ENCODE data around the gene MLYCD.

The MLYCD gene

DNA sequence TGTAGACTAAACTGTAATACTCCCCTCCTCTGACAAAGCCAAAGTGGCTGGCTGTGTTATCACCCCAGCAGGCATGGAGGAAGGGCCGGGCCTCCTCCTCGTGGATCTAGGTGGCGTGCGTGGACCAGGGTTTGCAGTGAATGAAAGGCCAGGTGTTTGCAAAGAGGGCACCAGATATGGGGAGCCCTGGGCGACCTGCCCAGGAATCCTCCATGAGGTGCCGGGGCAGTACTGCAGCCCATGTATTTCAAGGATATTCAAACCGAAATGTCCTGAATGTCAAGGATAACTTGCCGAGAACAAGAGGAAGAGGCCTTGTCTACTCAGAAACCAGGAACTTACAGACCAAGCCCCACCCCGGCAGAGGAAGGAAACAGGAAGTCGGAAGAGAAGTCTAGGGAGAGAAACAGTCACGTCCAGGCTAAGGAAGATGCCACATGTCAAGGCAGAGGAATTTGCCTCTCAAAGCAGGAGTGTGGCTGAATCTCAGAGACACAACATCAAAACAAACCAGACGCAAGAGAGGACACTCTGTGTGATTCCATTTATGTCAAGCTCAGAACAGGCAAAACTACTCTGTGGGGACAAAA lies 40.4 kb downstream of the MLYCD start:
- H3K27ac ChIP-seq (ENCODE audit: extremely low read depth, low read depth, low read length) = no peak overlapping the region
- ChIA-PET CTCF (interaction anchor here (1.5 to 4.3 kb wide), 2 partner anchors 12 to 17 kb away, joined by 4 to 29 read pairs; no protein-coding TSS in a partner anchor), POLR2A (no interaction called here)
- no peak for TF ChIP-seq ZNF544 (tag by site-specific recombination; IDR thresholded peaks at IDR 0.05)
- no peak for TF ChIP-seq ZSCAN16 (tag by site-specific recombination; IDR thresholded peaks at IDR 0.05)
- TF ChIP-seq ZNF211 (tag by site-specific recombination; IDR thresholded peaks at IDR 0.05; ENCODE audit: low read depth) = no peak
- TF ChIP-seq ZBTB17 (tag by site-specific recombination; IDR thresholded peaks at IDR 0.05) = no peak
- TF ChIP-seq, protein P1, sequence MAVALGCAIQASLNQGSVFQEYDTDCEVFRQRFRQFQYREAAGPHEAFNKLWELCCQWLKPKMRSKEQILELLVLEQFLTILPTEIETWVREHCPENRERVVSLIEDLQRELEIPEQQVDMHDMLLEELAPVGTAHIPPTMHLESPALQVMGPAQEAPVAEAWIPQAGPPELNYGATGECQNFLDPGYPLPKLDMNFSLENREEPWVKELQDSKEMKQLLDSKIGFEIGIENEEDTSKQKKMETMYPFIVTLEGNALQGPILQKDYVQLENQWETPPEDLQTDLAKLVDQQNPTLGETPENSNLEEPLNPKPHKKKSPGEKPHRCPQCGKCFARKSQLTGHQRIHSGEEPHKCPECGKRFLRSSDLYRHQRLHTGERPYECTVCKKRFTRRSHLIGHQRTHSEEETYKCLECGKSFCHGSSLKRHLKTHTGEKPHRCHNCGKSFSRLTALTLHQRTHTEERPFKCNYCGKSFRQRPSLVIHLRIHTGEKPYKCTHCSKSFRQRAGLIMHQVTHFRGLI (tag by site-specific recombination; IDR thresholded peaks at IDR 0.05) = no peak
- no peak for TF ChIP-seq ZIC2 (tag by site-specific recombination; IDR thresholded peaks at IDR 0.05)
- TF ChIP-seq GFI1B (tag by site-specific recombination; IDR thresholded peaks at IDR 0.05) = no peak
- no peak for TF ChIP-seq ZNF777 (tag by site-specific recombination; IDR thresholded peaks at IDR 0.05; ENCODE audit: borderline replicate concordance)
- no peak for TF ChIP-seq ZNF791 (tag by site-specific recombination; IDR thresholded peaks at IDR 0.05)
- no peak overlapping the region for H3K4me3 ChIP-seq (ENCODE audit: low read depth, low read length)
- H3K4me1 ChIP-seq (ENCODE audit: control insufficient read depth, insufficient read depth, low read length) = no peaks in the 10 kb centered on the region; the same call in 1 of the 2 replicates
- no peaks in the 10 kb centered on the region for H3K36me3 ChIP-seq (ENCODE audit: control insufficient read depth in 2 of 2, insufficient read depth in 1 of 2, low read length in 2 of 2)
- no peaks in the 10 kb centered on the region for H3K9me3 ChIP-seq (ENCODE audit: control insufficient read depth, insufficient read depth, low read depth, low read length)

DNA sequence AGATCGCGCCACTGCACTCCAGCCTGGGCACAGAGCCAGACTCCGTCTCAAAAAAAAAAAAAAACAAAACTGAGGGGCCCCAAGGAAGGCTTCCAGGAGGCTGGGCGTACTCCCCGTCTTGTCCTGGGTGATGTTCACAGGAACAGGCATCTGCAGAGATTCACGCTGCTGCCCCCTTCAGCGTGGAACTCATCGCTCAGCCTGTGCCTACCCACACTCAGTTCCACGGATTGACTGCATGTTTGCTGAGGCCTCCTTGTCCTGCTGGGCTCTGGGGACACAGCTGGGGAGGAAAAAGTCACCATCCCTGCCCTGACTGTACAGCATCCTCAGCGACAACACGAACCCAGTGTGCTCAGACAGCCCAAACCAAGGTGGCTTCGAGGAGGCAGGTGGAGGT lies 41.2 kb downstream of the MLYCD start:
- Histone ChIP-seq H3K4me3 (ENCODE audit: low read depth, low read length) (no peak overlapping the region), H3K9me3 (ENCODE audit: control insufficient read depth, insufficient read depth, low read depth, low read length) (no peaks in the 10 kb centered on the region), H3K36me3 (ENCODE audit: control insufficient read depth in 2 of 2, insufficient read depth in 1 of 2, low read length in 2 of 2) (no peaks in the 10 kb centered on the region), H3K27ac (ENCODE audit: extremely low read depth, low read depth, low read length) (no peak overlapping the region), H3K4me1 (ENCODE audit: control insufficient read depth, insufficient read depth, low read length) (no peaks in the 10 kb centered on the region; the same call in 1 of the 2 replicates)
- TF ChIP-seq ZNF350 (tag by site-specific recombination; IDR thresholded peaks at IDR 0.05) (no peak), SCRT2 (tag by site-specific recombination; IDR thresholded peaks at IDR 0.05) (no peak), ZNF335 (tag by site-specific recombination; conservative IDR thresholded peaks at IDR 0.05) (peak; percentile 50)
- TF ChIP-seq, protein P2, sequence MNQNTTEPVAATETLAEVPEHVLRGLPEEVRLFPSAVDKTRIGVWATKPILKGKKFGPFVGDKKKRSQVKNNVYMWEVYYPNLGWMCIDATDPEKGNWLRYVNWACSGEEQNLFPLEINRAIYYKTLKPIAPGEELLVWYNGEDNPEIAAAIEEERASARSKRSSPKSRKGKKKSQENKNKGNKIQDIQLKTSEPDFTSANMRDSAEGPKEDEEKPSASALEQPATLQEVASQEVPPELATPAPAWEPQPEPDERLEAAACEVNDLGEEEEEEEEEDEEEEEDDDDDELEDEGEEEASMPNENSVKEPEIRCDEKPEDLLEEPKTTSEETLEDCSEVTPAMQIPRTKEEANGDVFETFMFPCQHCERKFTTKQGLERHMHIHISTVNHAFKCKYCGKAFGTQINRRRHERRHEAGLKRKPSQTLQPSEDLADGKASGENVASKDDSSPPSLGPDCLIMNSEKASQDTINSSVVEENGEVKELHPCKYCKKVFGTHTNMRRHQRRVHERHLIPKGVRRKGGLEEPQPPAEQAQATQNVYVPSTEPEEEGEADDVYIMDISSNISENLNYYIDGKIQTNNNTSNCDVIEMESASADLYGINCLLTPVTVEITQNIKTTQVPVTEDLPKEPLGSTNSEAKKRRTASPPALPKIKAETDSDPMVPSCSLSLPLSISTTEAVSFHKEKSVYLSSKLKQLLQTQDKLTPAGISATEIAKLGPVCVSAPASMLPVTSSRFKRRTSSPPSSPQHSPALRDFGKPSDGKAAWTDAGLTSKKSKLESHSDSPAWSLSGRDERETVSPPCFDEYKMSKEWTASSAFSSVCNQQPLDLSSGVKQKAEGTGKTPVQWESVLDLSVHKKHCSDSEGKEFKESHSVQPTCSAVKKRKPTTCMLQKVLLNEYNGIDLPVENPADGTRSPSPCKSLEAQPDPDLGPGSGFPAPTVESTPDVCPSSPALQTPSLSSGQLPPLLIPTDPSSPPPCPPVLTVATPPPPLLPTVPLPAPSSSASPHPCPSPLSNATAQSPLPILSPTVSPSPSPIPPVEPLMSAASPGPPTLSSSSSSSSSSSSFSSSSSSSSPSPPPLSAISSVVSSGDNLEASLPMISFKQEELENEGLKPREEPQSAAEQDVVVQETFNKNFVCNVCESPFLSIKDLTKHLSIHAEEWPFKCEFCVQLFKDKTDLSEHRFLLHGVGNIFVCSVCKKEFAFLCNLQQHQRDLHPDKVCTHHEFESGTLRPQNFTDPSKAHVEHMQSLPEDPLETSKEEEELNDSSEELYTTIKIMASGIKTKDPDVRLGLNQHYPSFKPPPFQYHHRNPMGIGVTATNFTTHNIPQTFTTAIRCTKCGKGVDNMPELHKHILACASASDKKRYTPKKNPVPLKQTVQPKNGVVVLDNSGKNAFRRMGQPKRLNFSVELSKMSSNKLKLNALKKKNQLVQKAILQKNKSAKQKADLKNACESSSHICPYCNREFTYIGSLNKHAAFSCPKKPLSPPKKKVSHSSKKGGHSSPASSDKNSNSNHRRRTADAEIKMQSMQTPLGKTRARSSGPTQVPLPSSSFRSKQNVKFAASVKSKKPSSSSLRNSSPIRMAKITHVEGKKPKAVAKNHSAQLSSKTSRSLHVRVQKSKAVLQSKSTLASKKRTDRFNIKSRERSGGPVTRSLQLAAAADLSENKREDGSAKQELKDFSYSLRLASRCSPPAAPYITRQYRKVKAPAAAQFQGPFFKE (tag by site-specific recombination; IDR thresholded peaks at IDR 0.05; ENCODE audit: borderline replicate concordance) = no peak
- ChIA-PET POLR2A (no interaction called here), CTCF (no interaction called here)

DNA sequence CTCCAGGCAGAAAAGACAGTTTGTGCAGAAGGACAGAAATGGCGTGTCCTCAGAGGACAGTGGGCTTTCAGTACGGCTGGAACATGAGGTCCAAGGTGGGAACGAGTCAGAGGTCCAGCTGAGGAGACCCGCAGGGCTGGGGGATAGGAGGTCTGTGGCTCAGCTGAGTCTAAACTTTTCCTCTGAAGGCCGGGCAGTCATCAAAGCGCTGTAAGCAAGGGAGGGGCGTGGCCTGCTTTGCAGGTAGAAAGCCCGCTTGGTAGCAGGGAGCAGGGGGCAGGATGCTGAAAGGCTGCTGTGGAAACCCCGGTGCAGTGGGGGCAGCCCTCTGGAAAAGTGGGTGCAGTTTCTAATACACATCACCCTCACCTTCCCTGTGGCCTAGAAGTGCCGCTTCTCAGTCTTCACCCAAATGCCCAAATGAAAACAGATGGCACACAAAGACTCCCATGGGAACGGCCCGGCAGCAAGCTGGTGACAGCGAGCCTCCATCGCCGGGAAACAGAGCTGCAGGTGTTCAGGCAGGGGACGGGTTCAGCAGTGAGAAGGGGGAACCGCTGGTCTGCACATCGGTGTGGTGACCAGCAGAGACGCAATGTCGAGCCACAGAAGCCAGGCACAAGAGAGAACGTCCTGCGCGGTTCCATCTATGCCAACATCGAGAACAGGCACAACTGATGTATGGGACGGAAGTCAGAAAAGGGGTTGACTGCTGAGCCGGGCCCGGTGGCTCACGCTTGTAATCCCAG lies 41.9 kb downstream of the MLYCD start:
- Histone ChIP-seq H3K36me3 (ENCODE audit: control insufficient read depth in 2 of 2, insufficient read depth in 1 of 2, low read length in 2 of 2) (no peaks in the 10 kb centered on the region), H3K4me1 (ENCODE audit: control insufficient read depth, insufficient read depth, low read length) (no peaks in the 10 kb centered on the region; the same call in 1 of the 2 replicates), H3K27ac (ENCODE audit: extremely low read depth, low read depth, low read length) (no peak overlapping the region), H3K9me3 (ENCODE audit: control insufficient read depth, insufficient read depth, low read depth, low read length) (no peaks in the 10 kb centered on the region), H3K4me3 (ENCODE audit: low read depth, low read length) (no peak overlapping the region)
- CTCF ChIA-PET = no interaction called here
- POLR2A ChIA-PET = no interaction called here
- TF ChIP-seq ZBTB1 (tag by site-specific recombination; IDR thresholded peaks at IDR 0.05) = no peak
- no peak for TF ChIP-seq ZFP69B (tag by site-specific recombination; IDR thresholded peaks at IDR 0.05)
- no peak for TF ChIP-seq KLF7 (tag by site-specific recombination; IDR thresholded peaks at IDR 0.05; ENCODE audit: borderline replicate concordance)
- TF ChIP-seq, protein P3, sequence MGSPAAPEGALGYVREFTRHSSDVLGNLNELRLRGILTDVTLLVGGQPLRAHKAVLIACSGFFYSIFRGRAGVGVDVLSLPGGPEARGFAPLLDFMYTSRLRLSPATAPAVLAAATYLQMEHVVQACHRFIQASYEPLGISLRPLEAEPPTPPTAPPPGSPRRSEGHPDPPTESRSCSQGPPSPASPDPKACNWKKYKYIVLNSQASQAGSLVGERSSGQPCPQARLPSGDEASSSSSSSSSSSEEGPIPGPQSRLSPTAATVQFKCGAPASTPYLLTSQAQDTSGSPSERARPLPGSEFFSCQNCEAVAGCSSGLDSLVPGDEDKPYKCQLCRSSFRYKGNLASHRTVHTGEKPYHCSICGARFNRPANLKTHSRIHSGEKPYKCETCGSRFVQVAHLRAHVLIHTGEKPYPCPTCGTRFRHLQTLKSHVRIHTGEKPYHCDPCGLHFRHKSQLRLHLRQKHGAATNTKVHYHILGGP (tag by site-specific recombination; IDR thresholded peaks at IDR 0.05) = no peak
- TF ChIP-seq, protein P4, sequence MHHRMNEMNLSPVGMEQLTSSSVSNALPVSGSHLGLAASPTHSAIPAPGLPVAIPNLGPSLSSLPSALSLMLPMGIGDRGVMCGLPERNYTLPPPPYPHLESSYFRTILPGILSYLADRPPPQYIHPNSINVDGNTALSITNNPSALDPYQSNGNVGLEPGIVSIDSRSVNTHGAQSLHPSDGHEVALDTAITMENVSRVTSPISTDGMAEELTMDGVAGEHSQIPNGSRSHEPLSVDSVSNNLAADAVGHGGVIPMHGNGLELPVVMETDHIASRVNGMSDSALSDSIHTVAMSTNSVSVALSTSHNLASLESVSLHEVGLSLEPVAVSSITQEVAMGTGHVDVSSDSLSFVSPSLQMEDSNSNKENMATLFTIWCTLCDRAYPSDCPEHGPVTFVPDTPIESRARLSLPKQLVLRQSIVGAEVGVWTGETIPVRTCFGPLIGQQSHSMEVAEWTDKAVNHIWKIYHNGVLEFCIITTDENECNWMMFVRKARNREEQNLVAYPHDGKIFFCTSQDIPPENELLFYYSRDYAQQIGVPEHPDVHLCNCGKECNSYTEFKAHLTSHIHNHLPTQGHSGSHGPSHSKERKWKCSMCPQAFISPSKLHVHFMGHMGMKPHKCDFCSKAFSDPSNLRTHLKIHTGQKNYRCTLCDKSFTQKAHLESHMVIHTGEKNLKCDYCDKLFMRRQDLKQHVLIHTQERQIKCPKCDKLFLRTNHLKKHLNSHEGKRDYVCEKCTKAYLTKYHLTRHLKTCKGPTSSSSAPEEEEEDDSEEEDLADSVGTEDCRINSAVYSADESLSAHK (tag by site-specific recombination; IDR thresholded peaks at IDR 0.05) = no peak
- no peak for TF ChIP-seq ZNF660 (tag by site-specific recombination; IDR thresholded peaks at IDR 0.05)
- no peak for TF ChIP-seq BCL11B (tag by site-specific recombination; IDR thresholded peaks at IDR 0.05; ENCODE audit: low read depth)

Data from HEK293 (cell line).